ENCODE data around the gene FLCN.
"Not testable (repeated sequence)": the region's sequence is repeated elsewhere in the genome, so short reads cannot be mapped to it uniquely, and the experiment has no call there.

Gene FLCN, protein sequence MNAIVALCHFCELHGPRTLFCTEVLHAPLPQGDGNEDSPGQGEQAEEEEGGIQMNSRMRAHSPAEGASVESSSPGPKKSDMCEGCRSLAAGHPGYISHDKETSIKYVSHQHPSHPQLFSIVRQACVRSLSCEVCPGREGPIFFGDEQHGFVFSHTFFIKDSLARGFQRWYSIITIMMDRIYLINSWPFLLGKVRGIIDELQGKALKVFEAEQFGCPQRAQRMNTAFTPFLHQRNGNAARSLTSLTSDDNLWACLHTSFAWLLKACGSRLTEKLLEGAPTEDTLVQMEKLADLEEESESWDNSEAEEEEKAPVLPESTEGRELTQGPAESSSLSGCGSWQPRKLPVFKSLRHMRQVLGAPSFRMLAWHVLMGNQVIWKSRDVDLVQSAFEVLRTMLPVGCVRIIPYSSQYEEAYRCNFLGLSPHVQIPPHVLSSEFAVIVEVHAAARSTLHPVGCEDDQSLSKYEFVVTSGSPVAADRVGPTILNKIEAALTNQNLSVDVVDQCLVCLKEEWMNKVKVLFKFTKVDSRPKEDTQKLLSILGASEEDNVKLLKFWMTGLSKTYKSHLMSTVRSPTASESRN

DNA sequence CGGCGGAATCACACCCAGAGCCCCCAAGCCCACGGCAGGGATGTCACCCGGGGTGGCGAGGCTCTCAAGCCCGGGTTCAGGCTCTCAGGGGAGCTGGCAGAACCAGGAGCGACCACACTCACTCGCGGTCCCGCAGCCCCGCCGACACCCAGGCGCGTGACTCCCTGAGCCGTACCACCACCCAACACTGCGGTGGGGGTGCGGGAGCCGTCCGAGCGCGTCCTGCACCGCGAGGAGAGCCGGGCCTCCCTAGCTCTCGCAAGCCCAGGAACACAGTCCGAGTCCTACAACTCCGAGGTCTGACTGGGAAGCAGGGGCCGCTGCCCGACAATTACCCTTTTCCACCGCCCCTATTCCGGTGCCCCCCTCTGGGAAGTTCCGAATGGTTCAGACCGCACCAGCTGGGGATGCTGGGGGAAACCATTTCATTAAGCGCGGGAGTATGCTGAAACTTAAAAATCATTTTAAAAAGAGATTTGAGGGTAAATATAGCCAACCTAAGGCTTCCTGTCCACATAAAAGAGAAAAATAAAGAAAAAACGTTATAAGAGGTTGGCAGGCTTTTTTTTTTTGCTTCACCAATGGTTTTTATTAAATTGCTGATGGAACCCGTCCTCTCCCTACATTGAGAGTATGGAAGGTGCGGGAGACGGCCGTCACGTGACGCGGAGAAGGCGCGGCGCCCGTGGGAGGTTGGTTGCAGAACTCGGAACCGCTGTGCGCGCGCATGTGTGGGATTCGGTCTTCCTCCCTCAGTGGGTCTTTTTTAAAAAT lies at the start of gene FLCN:
Gene FLCN, minus strand, starts transcription at position 143 of the 774 bp plus-strand sequence. CDS start 9,031 bp downstream, outside the sequence.
- DNase-seq: peak in 55 of 56 donors; percentile 33 to 97 (median 84)

DNA sequence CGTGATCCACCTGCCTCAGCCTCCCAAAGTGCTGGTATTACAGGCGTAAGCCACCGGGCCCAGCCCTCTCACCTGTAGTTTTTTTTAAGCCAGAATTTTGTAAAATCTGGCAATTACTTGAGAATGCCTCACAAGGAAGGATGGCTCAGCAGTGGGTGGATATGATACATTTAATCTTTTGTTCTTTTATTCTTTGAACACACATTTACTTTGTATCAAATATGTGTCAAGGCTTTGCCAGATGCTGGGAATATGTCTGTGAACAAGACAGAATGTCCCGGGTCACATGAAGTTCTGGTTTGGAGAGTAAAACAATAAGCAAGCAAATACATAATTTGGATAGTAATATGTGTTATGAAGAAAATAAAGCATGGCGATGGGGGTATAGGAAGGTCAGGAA lies 49.0 kb upstream of the FLCN start:
- DNase-seq: peak in 4 of 56 donors; percentile 16 to 36 (median 24)

DNA sequence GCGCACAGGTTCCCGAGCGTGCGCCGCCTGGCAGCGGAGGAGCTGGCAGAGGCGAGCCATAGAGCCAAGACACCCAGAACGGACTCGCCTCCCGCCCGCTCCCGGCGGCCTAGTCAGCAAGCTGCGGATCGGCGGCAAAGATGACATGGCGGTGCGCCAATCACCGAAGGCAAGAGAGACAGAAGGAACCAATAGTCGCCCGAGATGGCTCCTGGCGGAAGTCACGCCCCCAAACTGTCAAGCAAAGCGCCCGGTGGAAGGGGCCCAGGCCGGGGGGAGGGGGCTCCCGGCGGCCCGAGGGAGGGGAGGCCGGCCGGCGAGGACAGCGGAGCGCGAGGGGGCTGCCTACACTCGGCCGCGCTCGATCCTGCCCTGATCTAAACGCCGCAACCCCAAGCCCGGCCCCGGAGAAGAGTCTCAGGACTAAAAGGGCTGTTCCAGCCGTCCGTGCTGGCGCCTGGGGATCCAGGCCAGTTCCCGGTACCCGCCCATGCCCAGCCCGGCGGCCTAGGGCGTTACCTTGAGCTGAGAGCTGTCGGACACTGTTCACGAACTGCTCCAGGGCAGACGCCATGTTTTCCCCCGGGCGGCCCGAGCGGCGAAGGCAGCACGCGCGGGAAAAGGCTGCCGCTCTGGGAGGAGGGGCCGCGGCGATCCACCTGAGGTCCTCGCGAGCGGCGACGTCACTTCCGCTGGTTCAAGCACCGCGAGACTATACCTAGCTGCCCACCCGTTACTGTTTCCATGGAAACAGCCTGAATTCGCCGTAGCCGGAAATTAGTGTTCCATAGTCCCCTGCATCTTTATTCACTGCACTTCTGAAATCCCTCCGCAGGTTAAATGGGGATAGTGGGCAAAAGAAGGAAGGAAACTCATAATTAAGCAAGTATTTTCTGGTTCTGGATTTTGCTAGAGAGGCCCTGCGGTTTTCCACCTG lies 43.9 kb upstream of the FLCN start, which contains the start of gene COPS3:
Gene COPS3, minus strand, starts transcription at position 634 of the 937 bp plus-strand sequence. Its CDS starts 60 bp downstream, at position 574.
- DNase-seq: peak; percentile 78 to 99 (median 95)

DNA sequence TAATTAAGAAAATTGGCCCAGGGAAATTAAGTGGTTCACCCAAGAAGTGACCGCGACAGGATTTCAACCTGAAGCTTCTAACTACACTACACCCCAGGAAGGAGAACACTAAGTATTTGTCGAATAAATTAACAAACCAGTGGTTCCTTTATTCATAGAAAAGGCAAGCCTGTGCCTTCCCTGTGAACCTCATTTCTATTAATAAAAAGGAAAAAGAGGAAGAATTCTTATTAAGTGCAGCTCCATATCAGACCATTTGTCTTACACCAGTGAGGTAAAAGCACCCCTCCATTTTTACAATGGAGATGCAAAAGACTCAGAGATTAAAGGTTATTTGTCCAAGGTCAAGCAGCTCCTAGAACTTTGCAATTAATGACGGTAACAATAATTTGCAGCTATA lies 42.3 kb upstream of the FLCN start:
- DNase-seq: no peak

DNA sequence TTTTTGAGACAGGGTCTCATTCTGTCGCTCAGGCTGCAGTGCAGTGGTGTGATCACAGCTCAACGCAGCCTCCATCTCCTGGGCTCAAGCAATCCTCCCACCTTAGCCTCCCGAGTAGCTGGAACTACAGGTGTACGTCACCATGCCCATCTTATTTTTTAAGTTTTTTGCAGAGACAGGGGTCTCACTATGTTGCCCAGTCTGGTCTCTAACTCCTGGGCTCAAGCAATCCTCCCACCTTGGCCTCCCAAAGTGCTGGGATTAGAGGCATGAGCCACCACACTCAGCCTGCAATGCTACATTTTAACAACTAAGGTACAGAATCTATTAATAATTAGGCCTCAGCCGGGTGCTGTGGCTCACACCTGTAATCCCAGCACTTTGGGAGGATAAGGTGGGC lies 40.5 kb upstream of the FLCN start:
- not testable (repeated sequence) for DNase-seq

DNA sequence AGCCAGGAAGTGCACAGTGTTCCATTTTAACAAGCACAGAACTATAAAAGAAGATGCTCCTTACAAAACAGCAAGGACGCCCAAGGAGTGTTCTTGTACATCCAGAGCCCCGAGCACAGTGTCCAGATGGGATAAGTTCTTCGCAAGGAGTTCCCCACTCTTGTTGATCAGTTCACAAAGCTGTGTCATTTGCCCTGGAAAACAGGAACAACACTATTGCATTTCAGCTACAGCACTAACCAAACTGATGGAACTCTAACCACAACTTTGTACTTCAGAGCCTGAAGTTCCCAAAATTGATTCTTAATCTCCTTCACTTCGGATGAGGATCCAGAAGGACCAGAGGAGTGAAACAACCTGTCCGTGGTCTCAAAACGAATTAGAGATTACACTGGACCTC lies 39.0 kb upstream of the FLCN start:
- no peak for DNase-seq

DNA sequence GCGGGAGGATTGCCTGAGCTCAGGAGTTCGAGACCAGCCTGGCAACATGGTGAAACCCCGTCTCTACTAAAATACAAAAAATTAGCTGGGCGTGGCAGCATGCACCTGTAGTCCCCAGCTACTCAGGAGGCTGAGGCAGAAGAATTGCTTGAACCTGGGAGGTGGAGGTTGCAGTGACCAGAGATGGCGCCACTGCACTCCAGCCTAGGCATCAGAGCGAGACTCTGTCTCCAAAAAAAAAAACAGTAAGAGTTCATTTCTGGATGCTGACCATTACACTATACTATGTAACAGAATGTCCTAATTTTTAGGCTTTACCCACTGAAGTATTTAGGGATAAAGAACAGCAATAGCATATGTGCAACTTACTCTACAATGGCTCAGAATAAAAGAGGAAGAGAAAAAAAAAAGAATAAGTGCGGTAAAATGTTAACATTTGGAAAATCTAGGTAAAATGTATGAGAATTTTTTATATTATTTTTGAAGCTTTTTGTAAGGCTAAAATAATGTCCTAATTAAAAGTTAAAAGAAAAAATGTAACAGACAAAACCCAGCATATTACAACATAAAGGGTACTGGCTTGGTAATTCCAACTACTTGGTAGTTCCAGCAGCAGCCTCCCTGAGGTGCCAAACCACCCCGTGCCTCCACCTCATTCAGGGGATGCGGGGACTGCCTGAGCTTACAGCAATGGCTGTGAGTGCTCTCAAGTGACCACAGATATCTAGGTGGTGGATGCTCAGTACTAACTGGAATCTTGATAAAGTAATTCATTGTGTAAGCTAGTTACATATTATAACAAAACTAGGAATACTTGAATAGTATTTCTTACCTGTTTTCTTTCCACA lies 33.2 kb upstream of the FLCN start:
- DNase-seq: no peak

DNA sequence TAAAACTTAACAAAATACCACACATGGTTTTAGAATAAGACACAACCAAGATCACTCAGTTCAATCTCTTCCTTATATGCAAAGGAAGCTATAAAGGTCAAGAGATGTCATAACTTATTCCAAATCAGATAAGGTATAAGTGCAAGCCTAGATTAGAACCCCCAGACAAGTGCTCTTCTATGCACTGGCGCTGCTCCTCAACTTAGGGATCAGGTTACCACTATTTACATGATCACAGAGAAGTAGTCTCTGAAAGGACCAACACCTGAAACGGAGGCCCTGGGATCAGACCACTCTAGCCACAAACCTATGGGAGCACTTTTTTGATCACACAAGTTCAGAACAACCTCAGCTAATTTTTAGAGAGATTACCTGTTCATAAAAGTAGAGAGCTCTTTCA lies 27.5 kb upstream of the FLCN start:
- no peak for DNase-seq

DNA sequence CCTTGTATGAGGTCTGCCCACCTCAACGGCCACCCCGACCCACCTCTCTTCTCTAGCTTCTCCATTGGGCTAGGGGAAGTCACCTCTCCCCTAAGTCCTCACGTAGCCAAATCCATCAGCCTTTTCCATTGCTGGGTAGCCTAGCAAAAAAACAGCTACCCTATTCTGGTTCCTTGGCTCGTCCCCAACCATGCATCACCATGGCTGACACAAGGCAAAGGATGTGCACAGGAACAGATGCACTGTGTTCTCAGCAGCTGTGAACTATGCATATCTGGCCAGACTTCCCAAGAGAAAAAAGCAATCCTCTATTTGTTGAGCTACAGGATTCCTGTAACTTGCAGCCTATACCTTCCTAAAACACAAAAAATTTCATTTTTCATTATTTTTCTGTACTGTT lies 22.0 kb upstream of the FLCN start:
- DNase-seq: peak in 32 of 56 donors; percentile 5 to 71 (median 36)

DNA sequence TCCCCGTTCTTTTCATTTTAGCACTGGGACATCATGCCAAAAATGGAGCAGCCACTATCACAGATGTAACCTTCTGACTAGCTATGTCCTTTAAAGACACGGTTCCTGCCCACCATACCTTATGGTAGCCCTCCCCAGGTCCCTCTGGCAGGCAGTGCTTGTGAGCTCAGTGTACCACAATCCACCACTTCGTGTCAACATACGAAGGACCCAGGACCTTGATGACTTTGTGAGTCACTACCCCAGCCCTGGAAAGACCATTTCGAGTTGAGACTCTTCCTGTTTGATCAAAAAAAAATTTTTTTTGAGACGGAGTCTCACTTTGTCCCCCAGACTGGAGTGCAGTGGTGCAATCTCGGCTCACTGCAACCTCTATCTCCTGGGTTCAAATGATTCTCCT lies 21.0 kb upstream of the FLCN start:
- no peak for DNase-seq

DNA sequence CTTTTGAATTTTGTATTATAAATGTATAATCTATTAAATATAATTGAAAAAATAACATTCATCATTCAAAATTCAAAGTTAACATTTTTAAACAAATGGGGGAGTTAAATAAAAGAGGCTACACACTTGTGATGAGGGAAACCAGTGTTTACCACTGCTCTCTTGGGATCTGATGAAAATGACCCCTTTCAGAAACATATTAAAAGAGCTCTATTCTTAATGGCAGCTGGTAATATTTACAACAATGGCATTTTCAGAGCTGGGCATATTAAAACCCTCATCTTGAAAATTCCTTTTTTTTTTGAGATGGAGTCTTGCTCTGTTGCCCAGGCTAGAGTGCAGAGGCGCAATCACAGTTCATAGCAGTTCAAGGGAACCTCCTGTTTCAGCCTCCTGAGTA lies 19.3 kb upstream of the FLCN start:
- no peak for DNase-seq

DNA sequence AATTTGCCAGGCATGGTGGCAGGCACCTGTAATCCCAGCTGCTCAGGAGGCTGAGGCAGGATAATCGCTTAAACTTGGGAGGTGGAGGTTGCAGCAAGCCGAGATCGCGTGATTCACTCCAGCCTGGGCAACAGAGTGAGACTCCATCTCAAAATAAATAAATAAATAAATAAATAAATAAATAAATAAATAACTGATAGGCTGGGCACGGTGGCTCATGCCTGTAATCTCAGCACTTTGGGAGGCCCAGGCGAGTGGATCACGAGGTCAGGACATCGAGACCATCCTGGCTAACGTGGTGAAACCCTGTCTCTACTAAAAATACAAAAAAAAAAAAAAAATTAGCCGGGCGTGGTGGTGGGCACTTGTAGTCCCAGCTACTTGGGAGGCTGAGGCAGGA lies 18.7 kb upstream of the FLCN start:
- DNase-seq: not testable (repeated sequence)

DNA sequence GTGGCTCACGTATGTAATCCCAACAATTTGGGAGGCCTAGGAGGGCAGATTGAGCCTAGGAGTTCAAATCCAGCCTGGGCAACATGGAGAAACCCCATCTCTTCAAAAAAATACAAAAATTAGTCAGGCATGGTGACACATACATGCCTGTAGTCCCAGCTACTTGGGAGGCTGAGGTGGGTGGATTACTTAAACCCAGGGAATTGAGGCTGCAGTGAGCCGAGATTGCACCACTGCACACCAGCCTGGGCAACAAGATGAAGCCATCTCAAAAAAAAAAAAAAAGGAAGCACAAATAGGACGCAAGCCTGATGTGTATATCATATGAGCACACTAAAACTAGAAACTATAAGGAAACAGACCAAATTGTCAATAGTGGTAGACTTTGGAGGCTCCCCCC lies 17.1 kb upstream of the FLCN start:
- peak in 5 of 56 donors; percentile 9 to 34 (median 18) for DNase-seq

DNA sequence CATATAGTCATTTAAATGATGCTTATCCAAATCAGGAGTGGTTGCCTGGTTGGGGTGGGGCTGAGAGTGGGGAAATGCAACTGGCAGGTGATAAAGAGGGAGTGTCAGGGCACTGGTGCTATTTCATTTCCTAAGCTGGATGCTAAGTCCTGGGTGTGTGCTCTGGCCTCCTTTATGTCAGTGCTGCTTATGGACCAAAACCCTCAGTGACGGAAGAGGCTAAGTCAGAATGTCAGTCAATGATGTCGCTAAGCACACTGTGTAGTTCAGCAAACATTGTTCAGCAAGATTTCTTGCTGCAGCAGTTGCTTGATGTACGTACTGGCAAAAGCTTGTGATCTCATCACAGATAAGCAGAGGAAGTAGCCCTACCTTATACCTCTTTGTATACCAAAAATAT lies 16.4 kb upstream of the FLCN start:
- no peak for DNase-seq

DNA sequence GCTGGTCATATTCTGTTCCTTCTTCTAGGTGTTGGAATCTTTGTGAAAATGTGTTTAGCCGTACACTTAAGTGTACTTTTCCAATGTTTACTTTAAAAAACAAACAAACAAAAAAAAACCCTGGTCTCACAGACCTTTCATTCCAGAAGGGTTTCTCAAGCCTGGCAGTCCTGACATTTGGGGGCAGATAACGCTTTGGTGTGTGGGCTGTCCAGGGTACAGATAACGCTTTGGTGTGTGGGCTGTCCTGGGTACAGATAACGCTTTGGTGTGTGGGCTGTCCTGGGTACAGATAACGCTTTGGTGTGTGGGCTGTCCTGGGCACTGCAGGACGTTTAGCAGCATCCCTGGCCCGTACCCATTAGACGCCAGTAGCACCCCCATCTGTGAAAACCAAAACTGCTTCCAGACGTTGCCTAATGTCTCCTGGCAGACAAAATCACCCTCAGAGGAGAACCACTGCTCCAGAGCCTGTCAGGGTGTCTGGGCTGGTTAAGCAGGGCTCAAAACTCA lies 15.2 kb upstream of the FLCN start:
- no peak for DNase-seq

DNA sequence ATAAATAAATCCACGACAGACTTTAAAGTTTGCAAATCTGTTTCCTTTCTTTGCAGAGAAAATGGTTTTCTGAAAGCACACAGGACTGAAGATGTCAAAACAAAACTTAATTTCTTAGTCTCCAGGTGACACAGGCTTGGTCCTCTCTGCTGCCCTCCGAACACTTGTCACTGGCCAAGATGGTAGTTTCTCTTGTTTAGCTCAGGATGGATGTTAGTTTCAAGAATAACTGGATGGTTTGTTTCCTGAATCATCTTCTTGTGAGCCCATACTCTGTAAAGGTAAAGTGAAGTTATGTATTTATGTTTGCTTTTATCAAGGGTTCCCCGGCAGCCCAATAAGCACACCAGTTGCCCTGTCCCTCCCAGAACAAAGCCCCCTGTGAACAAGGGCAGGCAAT lies 9.9 kb upstream of the FLCN start:
- DNase-seq: no peak

DNA sequence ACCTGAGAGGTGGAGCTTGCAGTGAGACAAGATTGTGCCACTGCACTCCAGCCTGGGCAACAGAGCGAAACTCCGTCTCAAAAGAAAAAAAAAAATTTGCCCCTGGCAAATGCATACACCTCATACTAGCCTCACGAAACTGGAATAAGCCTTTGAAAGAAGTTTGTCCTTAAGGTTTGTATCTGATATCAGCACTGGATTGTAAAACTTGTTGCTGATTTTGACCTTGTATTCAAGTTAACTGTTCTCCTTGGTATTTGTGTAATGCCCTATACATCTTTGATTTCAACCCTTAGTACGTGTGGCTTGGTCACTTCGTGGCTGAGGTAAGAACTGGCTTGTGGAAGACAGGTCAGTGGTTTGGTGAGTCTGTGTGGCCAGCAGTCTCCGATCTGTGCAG lies 6.2 kb upstream of the FLCN start:
- DNase-seq: no peak

DNA sequence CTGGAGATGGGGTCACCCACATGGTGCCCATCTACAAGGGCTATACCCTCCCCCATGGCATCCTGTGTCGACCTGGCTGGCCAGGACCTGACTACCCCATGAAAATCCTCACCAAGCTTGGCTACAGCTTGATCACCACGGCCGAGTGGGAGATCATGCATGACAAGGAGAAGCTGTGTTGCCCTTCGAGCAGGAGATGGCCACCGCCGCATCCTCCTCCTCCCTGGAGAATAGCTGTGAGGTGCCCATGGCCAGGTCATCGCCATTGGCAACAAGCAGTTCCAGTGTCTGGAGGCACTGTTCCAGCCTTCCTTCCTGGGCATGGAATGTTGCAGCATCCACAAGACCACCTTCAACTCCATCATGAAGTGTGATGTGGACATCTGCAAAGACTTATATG lies 5.3 kb upstream of the FLCN start:
- no peak for DNase-seq

DNA sequence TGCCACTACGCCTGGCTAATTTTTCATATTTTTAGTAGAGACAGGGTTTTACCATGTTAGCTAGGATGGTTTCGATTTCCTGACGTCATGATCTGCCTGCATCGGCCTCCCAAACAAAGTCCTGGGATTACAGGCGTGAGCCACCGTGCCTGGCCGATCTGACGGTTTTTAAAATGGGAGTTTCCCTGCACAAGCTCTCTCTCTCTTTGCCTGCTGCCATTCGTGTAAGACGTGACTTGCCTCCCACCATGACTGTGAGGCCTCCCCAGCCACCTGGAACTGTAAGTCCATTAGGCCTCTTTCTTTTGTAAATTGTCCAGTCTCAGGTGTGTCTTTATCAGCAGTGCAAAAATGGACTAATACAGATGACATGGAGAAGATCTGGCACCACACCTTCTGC lies 4.7 kb upstream of the FLCN start:
- no peak for DNase-seq

DNA sequence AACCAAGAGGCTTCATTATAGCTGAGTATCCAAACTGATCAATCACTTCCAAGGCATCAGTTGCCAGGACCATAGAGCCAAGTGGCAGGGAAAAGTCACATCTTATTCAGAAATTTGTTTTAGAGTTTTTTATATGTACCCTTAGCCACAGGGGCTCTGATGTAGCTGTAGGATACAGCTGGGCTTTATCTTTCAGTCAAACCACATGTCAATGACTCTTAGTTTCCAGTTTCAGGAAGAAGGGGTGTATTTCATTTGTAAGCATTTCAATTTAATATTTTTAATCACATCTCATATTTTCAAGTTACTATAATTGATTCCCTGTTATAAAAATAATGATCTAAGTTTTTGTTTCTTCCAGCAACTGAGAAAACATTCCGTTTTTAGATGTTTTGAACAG lies 2.9 kb upstream of the FLCN start:
- DNase-seq: no peak
